Fibroblast of skin of right quadriceps (primary cell): ENCODE results near the gene C2orf81.
"Not testable (repeated sequence)": the region's sequence is repeated elsewhere in the genome, so short reads cannot be mapped to it uniquely, and the experiment has no call there.

ENCODE experiments used
- DNase-seq: peaks from one replicate; pipeline ENCODE4 v3.0.0-alpha.2; 2013

The C2orf81 gene

GRCh38 chr2:74421221-74421870, at the start of gene C2orf81, which contains the start of gene WDR54:
Gene C2orf81 (minus strand): TSS chr2:74421619. CDS start chr2:74421560, 59 bp downstream.
Gene WDR54 (plus strand): TSS chr2:74421730. CDS start chr2:74422154, 424 bp downstream.
- peak; percentile 87 for DNase-seq

DNA sequence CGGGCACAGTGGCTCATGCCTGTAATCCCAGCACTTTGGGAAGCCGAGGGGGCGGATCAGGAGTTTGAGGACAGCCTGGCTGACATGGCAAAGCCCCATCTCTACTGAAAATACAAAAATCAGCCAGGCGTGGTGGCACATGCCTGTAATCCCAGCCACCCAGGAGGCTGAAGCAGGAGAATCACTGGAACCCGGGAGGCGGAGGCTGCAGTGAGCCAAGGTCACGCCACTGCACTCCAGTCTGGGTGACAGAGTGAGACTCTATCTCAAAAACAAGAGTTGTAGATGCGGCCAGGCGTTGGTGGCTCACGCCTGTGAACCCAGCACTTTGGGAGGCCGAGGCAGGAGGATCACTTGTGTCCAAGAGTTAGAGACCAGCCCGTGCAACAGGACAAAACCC, 49.3 kb upstream of the C2orf81 start:
- DNase-seq: not testable (repeated sequence)

GRCh38 chr2:74464406-74464805, 43.0 kb upstream of the C2orf81 start:
- no peak for DNase-seq

GRCh38 chr2:74462786-74463105, 41.3 kb upstream of the C2orf81 start:
- no peak for DNase-seq

DNA sequence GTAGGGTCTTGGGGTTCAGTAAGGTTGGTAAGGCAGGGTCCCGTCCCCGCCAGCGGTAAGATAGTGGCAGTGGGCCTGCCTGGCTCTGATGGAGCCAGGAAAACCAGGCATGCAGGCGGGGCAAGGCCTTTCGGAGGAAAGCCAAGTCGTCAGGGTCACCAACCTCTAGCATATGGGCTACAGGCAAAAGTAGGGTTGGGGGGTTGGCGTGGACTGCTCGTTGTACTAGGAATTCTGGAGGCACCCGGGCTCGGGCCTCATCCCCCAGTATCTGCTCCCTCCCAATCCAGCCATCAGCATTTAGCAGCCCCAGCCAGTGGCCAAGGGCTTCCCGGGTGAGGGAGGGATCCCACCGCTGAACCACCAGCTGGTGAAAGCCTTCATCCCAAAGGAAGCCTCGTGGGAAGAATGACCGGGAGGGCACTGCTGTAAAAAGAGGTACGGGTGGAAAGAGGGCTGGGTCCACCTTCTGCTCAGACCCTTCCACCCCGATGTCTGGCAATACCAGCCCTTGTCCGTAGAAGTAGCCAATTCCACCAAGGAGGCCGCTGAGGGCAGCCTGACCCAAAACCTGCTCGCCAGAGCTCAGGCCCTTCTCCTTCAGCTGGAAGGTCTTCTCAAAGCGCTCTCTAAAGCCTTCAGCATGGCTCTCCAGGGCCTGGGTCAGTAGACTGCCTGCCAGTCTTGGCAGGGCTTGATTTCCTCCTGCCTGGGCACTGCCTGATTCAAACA, 40.8 kb upstream of the C2orf81 start:
- no peak for DNase-seq

GRCh38 chr2:74461187-74462053, 40.0 kb upstream of the C2orf81 start:
- DNase-seq: no peak

DNA sequence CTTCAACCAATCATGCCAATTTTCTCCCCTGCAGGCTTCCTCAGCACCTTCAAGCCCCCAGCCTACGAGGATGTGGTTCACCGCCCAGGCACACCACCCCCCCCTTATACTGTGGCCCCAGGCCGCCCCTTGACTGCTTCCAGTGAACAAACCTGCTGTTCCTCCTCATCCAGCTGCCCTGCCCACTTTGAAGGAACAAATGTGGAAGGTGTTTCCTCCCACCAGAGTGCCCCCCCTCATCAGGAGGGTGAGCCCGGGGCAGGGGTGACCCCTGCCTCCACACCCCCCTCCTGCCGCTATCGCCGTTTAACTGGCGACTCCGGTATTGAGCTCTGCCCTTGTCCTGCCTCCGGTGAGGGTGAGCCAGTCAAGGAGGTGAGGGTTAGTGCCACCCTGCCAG, 38.8 kb upstream of the C2orf81 start:
- DNase-seq: not testable (repeated sequence)

DNA sequence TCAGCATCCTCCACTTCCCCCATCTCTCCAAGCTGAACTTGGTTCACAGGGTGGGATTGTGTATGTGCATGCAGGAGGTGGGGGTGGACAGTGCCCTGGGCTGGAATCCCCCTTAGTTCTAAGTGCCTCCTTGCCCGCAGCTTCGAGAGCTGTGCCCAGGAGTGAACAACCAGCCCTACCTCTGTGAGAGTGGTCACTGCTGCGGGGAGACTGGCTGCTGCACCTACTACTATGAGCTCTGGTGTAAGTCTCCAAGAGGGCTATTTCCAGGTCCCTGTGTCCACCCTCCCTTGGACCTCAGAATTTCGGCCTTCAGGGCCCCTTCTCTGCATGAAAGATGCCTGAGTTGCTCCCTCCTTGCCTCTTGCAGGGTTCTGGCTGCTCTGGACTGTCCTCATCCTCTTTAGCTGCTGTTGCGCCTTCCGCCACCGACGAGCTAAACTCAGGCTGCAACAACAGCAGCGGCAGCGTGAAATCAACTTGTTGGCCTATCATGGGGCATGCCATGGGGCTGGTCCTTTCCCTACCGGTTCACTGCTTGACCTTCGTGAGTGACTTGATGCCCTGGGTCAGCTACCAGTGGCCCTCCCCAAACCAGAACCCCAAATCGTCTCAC, 38.2 kb upstream of the C2orf81 start:
- not testable (repeated sequence) for DNase-seq

- no peak for DNase-seq
Observed at GRCh38 chr2:74458938-74459363, 37.5 kb upstream of the C2orf81 start.

DNA sequence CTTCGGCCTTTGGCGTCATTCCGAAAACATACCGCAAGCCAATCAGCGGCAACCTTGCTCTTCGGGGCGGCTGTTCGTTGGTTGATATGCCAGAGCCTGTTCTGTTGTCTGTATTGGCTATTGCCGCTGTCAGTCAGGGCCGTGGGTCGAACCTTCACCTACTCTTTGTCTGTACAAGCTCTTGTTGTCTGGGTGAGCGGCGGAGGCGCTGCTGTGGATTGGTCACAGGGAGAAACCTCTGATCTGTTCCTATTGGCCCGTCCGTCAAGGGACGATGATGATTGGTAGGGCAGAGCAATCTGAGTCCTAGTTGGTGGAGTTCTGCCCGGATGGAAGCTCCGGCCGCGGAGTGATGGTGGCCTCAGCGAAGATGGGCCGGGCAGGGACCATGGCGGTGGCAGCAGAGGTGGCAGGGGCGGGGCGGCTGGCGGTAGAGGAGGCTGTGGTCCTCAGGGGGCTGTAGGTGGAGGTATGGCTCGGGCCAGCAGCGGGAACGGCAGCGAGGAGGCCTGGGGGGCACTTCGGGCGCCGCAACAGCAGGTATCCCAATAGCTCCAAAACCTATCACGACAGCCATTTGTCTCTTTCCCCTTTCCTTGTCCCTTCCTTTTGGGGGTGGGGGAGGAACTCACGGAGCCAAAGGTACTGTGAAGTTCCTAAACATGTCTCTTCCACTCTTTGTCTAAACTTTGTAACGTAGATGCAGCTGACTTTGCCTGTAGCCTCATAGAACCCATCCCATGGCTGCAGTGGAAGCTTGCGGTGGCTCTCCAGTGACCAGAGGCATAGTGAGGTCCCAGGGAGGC, 36.9 kb upstream of the C2orf81 start, which contains the start of gene WBP1:
Gene WBP1, plus strand, starts transcription at position 307 of the 806 bp plus-strand sequence. Its CDS starts 165 bp downstream, at position 472.
- DNase-seq: peak; percentile 100

DNA sequence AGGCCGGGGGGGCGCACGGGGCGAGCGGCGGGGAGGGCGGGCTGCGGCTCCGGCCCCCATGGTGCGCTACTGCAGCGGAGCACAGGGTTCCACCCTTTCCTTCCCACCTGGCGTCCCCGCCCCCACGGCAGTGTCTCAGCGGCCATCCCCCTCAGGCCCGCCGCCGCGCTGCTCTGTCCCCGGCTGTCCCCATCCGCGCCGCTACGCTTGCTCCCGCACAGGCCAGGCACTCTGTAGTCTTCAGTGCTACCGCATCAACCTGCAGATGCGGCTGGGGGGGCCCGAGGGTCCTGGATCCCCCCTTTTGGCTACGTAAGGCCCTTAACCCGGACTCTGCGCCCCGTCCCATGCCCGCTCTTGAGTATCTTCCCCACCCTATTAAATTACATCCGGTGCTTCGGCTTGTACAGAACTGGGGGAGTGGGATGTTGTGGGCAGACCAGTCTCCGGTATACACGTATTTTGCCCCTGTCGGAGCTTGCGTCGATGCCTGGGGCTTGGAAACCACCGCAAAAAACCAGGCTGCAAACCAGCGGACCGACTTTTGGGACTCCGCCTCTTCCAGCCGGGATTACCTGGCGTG, 36.2 kb upstream of the C2orf81 start:
- no peak for DNase-seq

DNA sequence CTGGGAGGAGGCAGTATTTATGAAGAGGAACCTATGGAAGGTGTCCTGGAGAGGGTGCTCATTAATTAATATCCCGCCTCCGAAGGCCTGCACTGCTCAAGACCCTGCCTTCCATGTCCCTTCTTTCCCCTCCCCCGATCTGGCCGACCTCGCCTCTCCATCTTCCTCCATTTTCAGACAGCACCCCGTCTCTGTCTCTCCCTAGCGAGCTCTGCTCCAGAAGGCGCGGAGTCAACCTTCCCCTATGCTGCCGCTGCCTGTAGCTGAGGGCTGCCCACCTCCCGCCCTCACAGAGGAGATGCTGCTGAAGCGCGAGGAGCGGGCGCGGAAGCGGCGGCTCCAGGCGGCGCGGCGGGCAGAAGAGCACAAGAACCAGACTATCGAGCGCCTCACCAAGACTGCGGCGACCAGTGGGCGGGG, 35.7 kb upstream of the C2orf81 start:
- DNase-seq: no peak

DNA sequence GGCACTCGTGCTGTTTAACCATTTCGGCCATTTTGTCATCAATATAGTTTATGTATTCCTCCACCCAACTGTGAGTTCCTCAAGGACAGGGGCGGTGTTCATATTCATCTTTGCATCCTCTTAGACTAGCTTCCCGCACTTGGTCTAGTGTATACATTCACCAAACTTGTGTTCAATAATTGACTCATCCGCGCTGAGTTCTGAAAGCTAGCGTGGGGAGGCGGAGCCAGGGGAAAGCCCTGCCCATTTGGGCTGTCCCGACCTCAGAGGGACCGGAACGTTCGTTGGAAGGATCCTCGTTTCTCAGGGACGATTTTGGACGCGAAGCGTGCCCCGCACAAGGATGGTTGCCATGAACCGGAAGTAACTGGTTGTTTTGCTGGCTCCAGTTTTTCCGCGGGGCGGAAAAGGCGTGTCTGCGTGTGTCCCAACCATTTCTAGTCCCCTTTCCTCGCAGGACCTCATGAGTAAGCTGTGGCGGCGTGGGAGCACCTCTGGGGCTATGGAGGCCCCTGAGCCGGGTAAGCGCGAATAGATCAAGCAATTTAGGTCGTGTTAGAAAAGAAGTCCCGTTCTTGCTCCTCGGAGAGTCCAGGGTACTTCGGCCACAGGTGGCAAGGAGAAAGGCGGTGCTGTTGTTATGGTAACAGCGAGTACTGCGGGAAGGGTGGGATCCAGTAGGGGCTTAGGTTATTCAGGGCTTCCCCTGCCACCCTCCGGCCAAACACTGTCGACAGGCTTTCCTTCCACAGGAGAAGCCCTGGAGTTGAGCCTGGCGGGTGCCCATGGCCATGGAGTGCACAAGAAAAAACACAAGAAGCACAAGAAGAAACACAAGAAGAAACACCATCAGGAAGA, 33.5 kb upstream of the C2orf81 start, which contains the start of gene INO80B:
Gene INO80B, plus strand, starts transcription at position 434 of the 858 bp plus-strand sequence. Its CDS starts 30 bp downstream, at position 464.
- DNase-seq: peak; percentile 98

- no peak for DNase-seq
Observed at GRCh38 chr2:74450570-74451190, 29.3 kb upstream of the C2orf81 start.

DNA sequence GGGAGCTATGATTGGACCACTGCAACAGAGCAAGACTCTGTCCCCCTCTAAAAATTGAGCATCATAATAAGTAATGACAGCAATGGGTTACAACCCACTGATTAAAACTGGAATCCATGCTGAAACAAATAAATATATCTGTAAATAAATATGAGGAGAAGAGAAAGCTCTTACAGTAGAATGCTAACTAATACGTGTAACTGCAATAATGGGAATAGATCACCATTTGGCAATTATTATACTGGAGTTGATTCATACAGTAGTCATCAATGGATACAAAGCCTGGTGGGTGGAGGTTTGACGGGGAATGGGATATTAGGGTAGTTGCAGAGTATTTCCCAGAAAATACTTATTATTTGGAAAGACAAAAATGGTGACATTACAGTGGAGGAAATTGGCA, 27.4 kb upstream of the C2orf81 start:
- no peak for DNase-seq

DNA sequence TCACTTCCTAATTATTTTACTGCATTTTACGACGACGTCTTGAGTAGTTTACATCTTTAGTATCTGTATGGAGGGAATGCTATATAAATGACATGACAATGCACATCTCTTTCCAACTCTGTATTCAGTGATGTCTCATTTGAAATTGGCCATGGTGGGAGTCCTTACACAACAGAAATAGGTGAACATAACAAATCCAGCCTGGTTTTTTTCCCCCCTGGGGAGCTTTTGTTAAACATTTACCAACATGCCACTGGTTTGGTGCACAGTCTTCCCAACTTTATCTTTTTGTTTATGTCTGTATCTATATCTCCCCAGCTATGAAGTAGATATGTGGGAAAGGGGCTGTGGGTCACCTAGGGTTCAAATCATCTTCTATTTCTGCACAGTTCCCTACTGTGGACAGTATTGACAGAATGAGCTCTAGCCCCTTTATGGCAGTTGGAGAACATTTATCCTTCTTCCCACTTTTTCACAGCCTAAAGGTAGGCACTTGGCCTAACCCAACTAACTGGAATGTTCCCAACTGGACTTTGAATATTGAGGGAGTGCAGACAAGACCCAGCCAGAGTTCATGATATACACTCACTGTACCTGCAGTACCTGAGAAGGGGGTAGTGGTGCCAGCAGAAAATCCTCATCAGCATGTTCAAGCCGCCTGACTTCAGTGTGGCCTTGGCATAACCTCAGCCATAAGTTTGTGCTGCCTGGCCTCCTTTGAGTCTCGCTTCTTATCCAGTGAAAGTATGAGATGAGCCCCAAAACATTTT, 26.0 kb upstream of the C2orf81 start:
- no peak for DNase-seq

- no peak for DNase-seq
Observed at GRCh38 chr2:74444498-74445318, 23.3 kb upstream of the C2orf81 start.
